ENCODE data around the gene KANSL1. TPM values are rescaled to one million over a fixed set of nuclear protein-coding genes. Genes with fewer than 3 reads are reported as not detected.

Gene KANSL1
- total RNA-seq, 3 donors from 2014 or later: 59.5 to 142 (median 111) TPM

- Histone ChIP-seq H3K27me3 (no peaks in the 10 kb centered on the region), H3K4me1 (peaks cover 0 to 8% of the 10 kb centered on the region in 2 donors), H3K9me3 (no peaks in the 10 kb centered on the region), H3K27ac (peak overlapping the region; percentile 48 to 65), H3K4me3 (no peak overlapping the region), H3K36me3 (no peaks in the 10 kb centered on the region)
- no peak for DNase-seq (ENCODE audit: low spot score in 2 of 2)
- intact Hi-C loops (cut with DNase I; ENCODE audit: low total_unique reads): no loop called here
- TF ChIP-seq POLR2AphosphoS5 (IDR thresholded peaks at IDR 0.05) (no peak), POLR2A (IDR thresholded peaks at IDR 0.05) (no peak), CTCF (IDR thresholded peaks at IDR 0.05) (no peak)
Measured at GRCh38 chr17:46047398-46047797, 145.8 kb downstream of the KANSL1 start.

- Histone ChIP-seq H3K4me1 (peaks cover 0 to 8% of the 10 kb centered on the region in 2 donors), H3K4me3 (no peak overlapping the region), H3K27me3 (no peaks in the 10 kb centered on the region), H3K27ac (peak overlapping the region; percentile 48 to 65), H3K36me3 (no peaks in the 10 kb centered on the region), H3K9me3 (no peaks in the 10 kb centered on the region)
- TF ChIP-seq POLR2AphosphoS5 (IDR thresholded peaks at IDR 0.05) (no peak), CTCF (IDR thresholded peaks at IDR 0.05) (no peak), POLR2A (IDR thresholded peaks at IDR 0.05) (no peak)
- intact Hi-C loops (cut with DNase I; ENCODE audit: low total_unique reads): no loop called here
- no peak for DNase-seq (ENCODE audit: low spot score in 2 of 2)
Measured at GRCh38 chr17:46046957-46047356, 146.3 kb downstream of the KANSL1 start.

GRCh38 chr17:46045639-46046038 is 147.6 kb downstream of the KANSL1 start:
- intact Hi-C loops (cut with DNase I; ENCODE audit: low total_unique reads): no loop called here
- no peak for DNase-seq (ENCODE audit: low spot score in 2 of 2)
- H3K4me3 ChIP-seq: no peak overlapping the region
- TF ChIP-seq CTCF (IDR thresholded peaks at IDR 0.05) (no peak), POLR2AphosphoS5 (IDR thresholded peaks at IDR 0.05) (no peak), POLR2A (IDR thresholded peaks at IDR 0.05) (no peak)
- H3K9me3 ChIP-seq: no peaks in the 10 kb centered on the region
- no peaks in the 10 kb centered on the region for H3K36me3 ChIP-seq
- H3K4me1 ChIP-seq: peaks cover 0 to 8% of the 10 kb centered on the region in 2 donors
- peak overlapping the region in 1 of 2 donors; percentile 78 for H3K27ac ChIP-seq
- no peaks in the 10 kb centered on the region for H3K27me3 ChIP-seq

- intact Hi-C loops (cut with DNase I; ENCODE audit: low total_unique reads): no loop called here
- peaks cover 0 to 8% of the 10 kb centered on the region in 2 donors for H3K4me1 ChIP-seq
- no peak for DNase-seq (ENCODE audit: low spot score in 2 of 2)
- H3K4me3 ChIP-seq: no peak overlapping the region
- H3K27ac ChIP-seq: peak overlapping the region in 1 of 2 donors; percentile 75
- no peaks in the 10 kb centered on the region for H3K9me3 ChIP-seq
- no peak for TF ChIP-seq POLR2AphosphoS5 (IDR thresholded peaks at IDR 0.05)
- TF ChIP-seq CTCF (IDR thresholded peaks at IDR 0.05): no peak
- no peak for TF ChIP-seq POLR2A (IDR thresholded peaks at IDR 0.05)
- H3K27me3 ChIP-seq: no peaks in the 10 kb centered on the region
- H3K36me3 ChIP-seq: no peaks in the 10 kb centered on the region
Measured at GRCh38 chr17:46044989-46045388, 148.2 kb downstream of the KANSL1 start.

- H3K27ac ChIP-seq: peak overlapping the region; percentile 56 to 75
- H3K4me3 ChIP-seq: no peak overlapping the region
- peak in 1 of 2 donors; percentile 78 for DNase-seq (ENCODE audit: low spot score in 2 of 2)
- no peaks in the 10 kb centered on the region for H3K27me3 ChIP-seq
- intact Hi-C loops (cut with DNase I; ENCODE audit: low total_unique reads): no loop called here
- no peaks in the 10 kb centered on the region for H3K9me3 ChIP-seq
- peaks cover 0 to 8% of the 10 kb centered on the region in 2 donors for H3K4me1 ChIP-seq
- no peaks in the 10 kb centered on the region for H3K36me3 ChIP-seq
- TF ChIP-seq CTCF (IDR thresholded peaks at IDR 0.05): peak; percentile 83 to 96 (median 96)
- TF ChIP-seq POLR2A (IDR thresholded peaks at IDR 0.05): no peak
- TF ChIP-seq POLR2AphosphoS5 (IDR thresholded peaks at IDR 0.05): peak in 2 of 3 donors; percentile 62 to 77
Measured at GRCh38 chr17:46044286-46044928, 148.8 kb downstream of the KANSL1 start.
